Hematopoietic multipotent progenitor cell treated with erythropoietin and hydrocortisone succinate and interleukin-3 and kit ligand, for 8 days (in vitro differentiated cells): ENCODE data around the gene OXSR1.
"Not testable (repeated sequence)": the region's sequence is repeated elsewhere in the genome, so short reads cannot be mapped to it uniquely, and the experiment has no call there.

Source experiments
- DNase-seq: peaks from one replicate; pipeline ENCODE4 v3.0.0-alpha.2; 2015

Gene OXSR1

GRCh38 chr3:38169027-38169317 lies 3.6 kb downstream of the OXSR1 start:
- no peak for DNase-seq

- DNase-seq = no peak
These were observed 5.4 kb downstream of the OXSR1 start for GRCh38 chr3:38170722-38171121.

GRCh38 chr3:38171622-38172021 lies 6.3 kb downstream of the OXSR1 start:
- DNase-seq = no peak

- no peak for DNase-seq
These were observed 8.6 kb downstream of the OXSR1 start for GRCh38 chr3:38173834-38174418.

- no peak for DNase-seq
These were observed 11.8 kb downstream of the OXSR1 start for GRCh38 chr3:38177181-38177580.

GRCh38 chr3:38186781-38187180 lies 21.4 kb downstream of the OXSR1 start:
- no peak for DNase-seq

- DNase-seq = no peak
These were observed 25.1 kb downstream of the OXSR1 start for GRCh38 chr3:38190481-38190881.

GRCh38 chr3:38202931-38203330 lies 37.6 kb downstream of the OXSR1 start:
- not testable (repeated sequence) for DNase-seq

GRCh38 chr3:38203690-38204089 lies 38.4 kb downstream of the OXSR1 start:
- no peak for DNase-seq

GRCh38 chr3:38204599-38205471 lies 39.5 kb downstream of the OXSR1 start:
- no peak for DNase-seq

- DNase-seq = peak; percentile 43
These were observed 40.1 kb downstream of the OXSR1 start for GRCh38 chr3:38205472-38205805.

GRCh38 chr3:38207254-38208003 lies 42.1 kb downstream of the OXSR1 start:
- no peak for DNase-seq

- DNase-seq = no peak
These were observed 44.9 kb downstream of the OXSR1 start for GRCh38 chr3:38210141-38210757.

GRCh38 chr3:38212141-38212540 lies 46.8 kb downstream of the OXSR1 start:
- no peak for DNase-seq

GRCh38 chr3:38214560-38214959 lies 49.2 kb downstream of the OXSR1 start:
- no peak for DNase-seq

- no peak for DNase-seq
These were observed 54.4 kb downstream of the OXSR1 start for GRCh38 chr3:38219609-38220197.

- no peak for DNase-seq
These were observed 55.7 kb downstream of the OXSR1 start for GRCh38 chr3:38221005-38221404.

- peak; percentile 90 for DNase-seq
These were observed 56.8 kb downstream of the OXSR1 start for GRCh38 chr3:38222032-38222634.

GRCh38 chr3:38224357-38224756 lies 59.0 kb downstream of the OXSR1 start:
- DNase-seq = no peak

- no peak for DNase-seq
These were observed 60.9 kb downstream of the OXSR1 start for GRCh38 chr3:38226273-38226672.

- DNase-seq = no peak
These were observed 62.7 kb downstream of the OXSR1 start for GRCh38 chr3:38227989-38228388.

GRCh38 chr3:38229036-38229435 lies 63.7 kb downstream of the OXSR1 start:
- DNase-seq = no peak

GRCh38 chr3:38232701-38233100 lies 67.4 kb downstream of the OXSR1 start:
- DNase-seq = no peak
